ENCODE data around the gene CDH4. TPM values are rescaled to one million over a fixed set of nuclear protein-coding genes. Genes with fewer than 3 reads are reported as not detected.

The CDH4 gene
- total RNA-seq, 3 donors from 2014 or later (not counting 1 experiment from before 2014, with no cell fraction given): 0.18 TPM; not detected in 2

DNA sequence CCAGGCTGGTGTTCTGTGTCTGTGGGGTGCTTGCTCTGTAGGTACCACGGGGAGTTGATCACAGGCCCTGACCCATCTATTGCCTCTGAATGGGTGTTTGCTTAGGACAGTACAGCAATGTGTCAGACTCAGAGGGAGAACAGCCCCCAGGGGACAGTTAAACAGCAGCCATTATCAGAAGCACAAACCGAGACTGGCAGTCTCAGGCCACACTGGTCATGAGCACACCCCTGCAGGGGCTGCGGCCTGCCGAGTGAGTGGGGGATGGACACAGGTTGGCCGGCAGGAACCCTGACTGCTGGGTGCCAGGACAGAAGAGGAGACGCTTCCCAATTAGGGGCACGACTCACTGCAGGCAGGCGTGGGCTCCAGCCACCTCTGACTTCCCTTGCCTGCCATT lies 395.6 kb downstream of the CDH4 start:
- intact Hi-C loops (cut with micrococcal nuclease): no loop called here
- Histone ChIP-seq H3K27ac (ENCODE audit: low read length) (no peak overlapping the region), H3K9me3 (ENCODE audit: control insufficient read depth, insufficient read depth, low read length) (peaks cover 12% of the 10 kb centered on the region), H3K4me1 (ENCODE audit: control insufficient read depth, insufficient read depth, low read length) (no peaks in the 10 kb centered on the region), H3K27me3 (ENCODE audit: control insufficient read depth, insufficient read depth, low read length) (no peaks in the 10 kb centered on the region), H3K36me3 (ENCODE audit: control insufficient read depth, insufficient read depth, low read length) (no peaks in the 10 kb centered on the region), H3K4me3 (ENCODE audit: low read length) (no peak overlapping the region)
- Mint-ChIP-seq H3K9me3 (no peaks in the 10 kb centered on the region), H3K27me3 (ENCODE audit: low read depth in 2 of 2) (no peaks in the 10 kb centered on the region), H3K36me3 (no peaks in the 10 kb centered on the region), H3K4me1 (no peaks in the 10 kb centered on the region), H3K27ac (no peak overlapping the region), H3K4me3 (no peak overlapping the region)
- WGBS (ENCODE audit: insufficient coverage): 70% methylated on average over 8 of the region's 8 CpGs
- TF ChIP-seq, protein P1, sequence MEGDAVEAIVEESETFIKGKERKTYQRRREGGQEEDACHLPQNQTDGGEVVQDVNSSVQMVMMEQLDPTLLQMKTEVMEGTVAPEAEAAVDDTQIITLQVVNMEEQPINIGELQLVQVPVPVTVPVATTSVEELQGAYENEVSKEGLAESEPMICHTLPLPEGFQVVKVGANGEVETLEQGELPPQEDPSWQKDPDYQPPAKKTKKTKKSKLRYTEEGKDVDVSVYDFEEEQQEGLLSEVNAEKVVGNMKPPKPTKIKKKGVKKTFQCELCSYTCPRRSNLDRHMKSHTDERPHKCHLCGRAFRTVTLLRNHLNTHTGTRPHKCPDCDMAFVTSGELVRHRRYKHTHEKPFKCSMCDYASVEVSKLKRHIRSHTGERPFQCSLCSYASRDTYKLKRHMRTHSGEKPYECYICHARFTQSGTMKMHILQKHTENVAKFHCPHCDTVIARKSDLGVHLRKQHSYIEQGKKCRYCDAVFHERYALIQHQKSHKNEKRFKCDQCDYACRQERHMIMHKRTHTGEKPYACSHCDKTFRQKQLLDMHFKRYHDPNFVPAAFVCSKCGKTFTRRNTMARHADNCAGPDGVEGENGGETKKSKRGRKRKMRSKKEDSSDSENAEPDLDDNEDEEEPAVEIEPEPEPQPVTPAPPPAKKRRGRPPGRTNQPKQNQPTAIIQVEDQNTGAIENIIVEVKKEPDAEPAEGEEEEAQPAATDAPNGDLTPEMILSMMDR (IDR thresholded peaks at IDR 0.05): no peak
- ATAC-seq (no peak), DNase-seq (no peak)

DNA sequence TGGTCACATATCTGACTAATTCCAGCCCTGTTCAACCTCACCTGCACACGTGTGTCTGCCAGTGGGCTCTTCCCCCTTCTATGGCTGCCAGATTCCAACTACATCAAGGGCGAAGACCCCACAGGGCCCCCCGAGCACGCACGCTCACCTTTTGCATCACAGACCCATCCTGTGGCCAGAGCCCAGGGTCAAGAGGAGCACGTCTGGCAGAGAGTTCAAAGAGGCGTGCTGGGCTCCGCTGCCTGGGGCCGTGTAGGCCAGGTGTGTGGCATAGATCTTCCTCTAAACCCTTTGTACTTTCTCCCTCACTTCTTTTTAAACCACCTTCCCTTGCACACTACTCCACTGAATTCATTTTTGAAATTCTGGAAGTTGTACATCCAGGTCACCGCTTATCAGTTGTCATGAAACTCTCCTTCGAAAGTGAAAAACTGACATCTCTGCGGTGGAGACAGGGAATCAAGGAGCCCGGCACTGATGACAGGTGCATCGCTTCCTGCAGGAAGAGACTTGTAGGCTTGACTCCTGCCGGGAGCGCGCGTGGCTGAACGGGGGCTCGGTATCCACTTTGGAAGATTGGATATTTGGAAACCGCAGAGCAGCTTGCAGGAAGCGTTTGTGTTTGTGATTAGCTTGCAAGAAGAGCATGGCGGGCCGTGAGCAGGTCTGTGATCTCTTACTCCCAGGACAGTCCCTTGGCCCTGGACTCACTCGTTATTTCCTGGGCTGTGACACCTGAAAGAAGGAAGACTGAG lies 397.2 kb downstream of the CDH4 start:
- Histone ChIP-seq H3K27me3 (ENCODE audit: control insufficient read depth, insufficient read depth, low read length) (no peaks in the 10 kb centered on the region), H3K4me1 (ENCODE audit: control insufficient read depth, insufficient read depth, low read length) (no peaks in the 10 kb centered on the region), H3K9me3 (ENCODE audit: control insufficient read depth, insufficient read depth, low read length) (peaks cover 7% of the 10 kb centered on the region), H3K4me3 (ENCODE audit: low read length) (no peak overlapping the region), H3K27ac (ENCODE audit: low read length) (no peak overlapping the region), H3K36me3 (ENCODE audit: control insufficient read depth, insufficient read depth, low read length) (no peaks in the 10 kb centered on the region)
- TF ChIP-seq, protein P1 (IDR thresholded peaks at IDR 0.05): no peak
- Mint-ChIP-seq H3K27ac (no peak overlapping the region), H3K4me1 (no peaks in the 10 kb centered on the region), H3K27me3 (ENCODE audit: low read depth in 2 of 2) (no peaks in the 10 kb centered on the region), H3K4me3 (no peak overlapping the region), H3K36me3 (no peaks in the 10 kb centered on the region), H3K9me3 (no peaks in the 10 kb centered on the region)
- intact Hi-C loops (cut with micrococcal nuclease): no loop called here
- ATAC-seq (no peak), DNase-seq (no peak)
- WGBS (ENCODE audit: insufficient coverage): 86% methylated on average over 25 of the region's 25 CpGs

DNA sequence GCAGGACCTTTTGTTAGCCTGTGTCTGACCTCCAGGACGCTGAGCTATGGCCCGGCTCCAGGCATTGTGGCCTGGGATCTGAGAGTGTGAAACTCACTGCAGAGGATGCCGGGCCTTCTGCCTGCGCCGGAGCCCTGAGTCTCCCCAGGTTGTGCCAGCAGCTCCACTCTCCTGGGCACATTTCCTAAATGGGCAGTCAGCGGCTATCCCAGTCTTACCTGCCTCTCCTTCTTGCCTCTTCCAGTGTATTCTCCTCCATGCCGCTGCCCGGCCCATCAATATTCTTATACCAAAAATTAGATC lies 397.8 kb downstream of the CDH4 start:
- peaks cover 7% of the 10 kb centered on the region for H3K9me3 ChIP-seq (ENCODE audit: control insufficient read depth, insufficient read depth, low read length)
- H3K36me3 ChIP-seq (ENCODE audit: control insufficient read depth, insufficient read depth, low read length): no peaks in the 10 kb centered on the region
- no peaks in the 10 kb centered on the region for H3K27me3 ChIP-seq (ENCODE audit: control insufficient read depth, insufficient read depth, low read length)
- H3K4me3 Mint-ChIP-seq: no peak overlapping the region
- no peaks in the 10 kb centered on the region for H3K4me1 ChIP-seq (ENCODE audit: control insufficient read depth, insufficient read depth, low read length)
- H3K27ac ChIP-seq (ENCODE audit: low read length): no peak overlapping the region
- no peak for ATAC-seq
- no peak overlapping the region for H3K4me3 ChIP-seq (ENCODE audit: low read length)
- no peak overlapping the region for H3K27ac Mint-ChIP-seq
- H3K27me3 Mint-ChIP-seq (ENCODE audit: low read depth in 2 of 2): no peaks in the 10 kb centered on the region
- no peak for DNase-seq
- TF ChIP-seq, protein P1 (IDR thresholded peaks at IDR 0.05): no peak
- intact Hi-C loops (cut with micrococcal nuclease): no loop called here
- WGBS (ENCODE audit: insufficient coverage): 87% methylated on average over 8 of the region's 8 CpGs
- no peaks in the 10 kb centered on the region for H3K36me3 Mint-ChIP-seq
- no peaks in the 10 kb centered on the region for H3K4me1 Mint-ChIP-seq
- no peaks in the 10 kb centered on the region for H3K9me3 Mint-ChIP-seq
